LNCAP (cell line): ENCODE results near the gene MAGEB1.

Experiments used
- TF ChIP-seq, protein P1 (sequence below): fragments of 450-650 bp; IDR thresholded peaks from 2 replicates; pipeline ENCODE4 v1.5.1; 2017; ENCODE audit warnings: mild to moderate bottlenecking

MAGEB1 gene, protein sequence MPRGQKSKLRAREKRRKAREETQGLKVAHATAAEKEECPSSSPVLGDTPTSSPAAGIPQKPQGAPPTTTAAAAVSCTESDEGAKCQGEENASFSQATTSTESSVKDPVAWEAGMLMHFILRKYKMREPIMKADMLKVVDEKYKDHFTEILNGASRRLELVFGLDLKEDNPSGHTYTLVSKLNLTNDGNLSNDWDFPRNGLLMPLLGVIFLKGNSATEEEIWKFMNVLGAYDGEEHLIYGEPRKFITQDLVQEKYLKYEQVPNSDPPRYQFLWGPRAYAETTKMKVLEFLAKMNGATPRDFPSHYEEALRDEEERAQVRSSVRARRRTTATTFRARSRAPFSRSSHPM

DNA sequence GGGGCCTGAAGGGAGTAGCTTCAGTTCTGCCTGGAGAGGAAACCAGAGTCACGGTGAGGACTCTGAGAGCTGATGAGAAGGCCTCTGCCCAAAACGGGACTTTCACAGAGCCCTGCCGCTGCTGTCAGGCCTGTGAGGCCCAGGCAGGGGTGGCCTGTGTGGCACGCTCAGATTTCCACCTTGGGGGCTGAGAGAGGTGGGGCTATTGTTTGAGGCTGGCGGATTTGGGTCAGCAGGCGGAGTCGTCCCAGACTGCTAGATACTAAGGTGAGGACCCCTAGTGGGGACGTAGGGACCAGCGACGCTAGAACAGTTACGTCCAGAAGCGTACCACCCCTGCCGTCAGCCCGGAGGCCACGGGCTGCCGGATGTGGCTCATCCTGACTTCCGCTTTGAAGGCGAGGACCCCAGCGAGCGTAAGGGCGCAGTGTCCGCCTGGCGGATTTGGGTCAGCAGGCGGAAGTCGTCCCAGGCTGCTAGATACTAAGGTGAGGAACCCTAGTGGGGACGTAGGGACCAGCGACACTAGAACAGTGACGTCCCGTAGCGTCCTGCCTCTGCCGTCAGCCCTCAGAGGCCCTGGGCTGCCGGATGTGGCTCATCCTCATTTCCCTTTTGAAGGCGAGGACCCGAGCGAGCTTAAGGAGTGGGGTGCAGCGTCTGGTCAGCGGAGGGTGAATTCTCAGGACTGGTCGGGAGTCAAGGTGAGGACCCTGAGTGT lies at the start of gene MAGEB1:
TSS of gene MAGEB1 (plus strand) at position 378 of the 721 bp plus-strand sequence. CDS start 3,348 bp downstream, outside the sequence.
- TF ChIP-seq, protein P1, sequence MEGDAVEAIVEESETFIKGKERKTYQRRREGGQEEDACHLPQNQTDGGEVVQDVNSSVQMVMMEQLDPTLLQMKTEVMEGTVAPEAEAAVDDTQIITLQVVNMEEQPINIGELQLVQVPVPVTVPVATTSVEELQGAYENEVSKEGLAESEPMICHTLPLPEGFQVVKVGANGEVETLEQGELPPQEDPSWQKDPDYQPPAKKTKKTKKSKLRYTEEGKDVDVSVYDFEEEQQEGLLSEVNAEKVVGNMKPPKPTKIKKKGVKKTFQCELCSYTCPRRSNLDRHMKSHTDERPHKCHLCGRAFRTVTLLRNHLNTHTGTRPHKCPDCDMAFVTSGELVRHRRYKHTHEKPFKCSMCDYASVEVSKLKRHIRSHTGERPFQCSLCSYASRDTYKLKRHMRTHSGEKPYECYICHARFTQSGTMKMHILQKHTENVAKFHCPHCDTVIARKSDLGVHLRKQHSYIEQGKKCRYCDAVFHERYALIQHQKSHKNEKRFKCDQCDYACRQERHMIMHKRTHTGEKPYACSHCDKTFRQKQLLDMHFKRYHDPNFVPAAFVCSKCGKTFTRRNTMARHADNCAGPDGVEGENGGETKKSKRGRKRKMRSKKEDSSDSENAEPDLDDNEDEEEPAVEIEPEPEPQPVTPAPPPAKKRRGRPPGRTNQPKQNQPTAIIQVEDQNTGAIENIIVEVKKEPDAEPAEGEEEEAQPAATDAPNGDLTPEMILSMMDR, result no peak

DNA sequence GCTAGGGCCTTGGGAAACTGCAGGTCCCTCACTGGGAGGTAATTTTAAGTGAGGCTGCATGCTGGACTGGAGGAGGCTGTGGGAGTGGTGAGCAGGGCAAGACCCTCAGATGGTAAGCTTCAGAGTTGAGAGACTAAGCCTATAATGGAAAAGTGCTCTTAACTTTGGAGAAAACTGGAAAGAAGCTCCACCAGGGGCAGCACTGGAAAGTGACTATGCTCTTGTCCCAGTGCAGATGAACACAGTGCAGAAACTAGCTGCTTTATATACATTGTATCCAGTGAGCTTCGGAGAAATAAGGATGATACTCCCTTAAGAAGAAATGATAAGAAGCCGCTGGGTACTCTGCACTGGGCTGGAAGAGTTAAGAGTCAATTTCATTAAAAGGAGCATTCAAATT lies 34.8 kb upstream of the MAGEB1 start:
- TF ChIP-seq, protein P1, result no peak

DNA sequence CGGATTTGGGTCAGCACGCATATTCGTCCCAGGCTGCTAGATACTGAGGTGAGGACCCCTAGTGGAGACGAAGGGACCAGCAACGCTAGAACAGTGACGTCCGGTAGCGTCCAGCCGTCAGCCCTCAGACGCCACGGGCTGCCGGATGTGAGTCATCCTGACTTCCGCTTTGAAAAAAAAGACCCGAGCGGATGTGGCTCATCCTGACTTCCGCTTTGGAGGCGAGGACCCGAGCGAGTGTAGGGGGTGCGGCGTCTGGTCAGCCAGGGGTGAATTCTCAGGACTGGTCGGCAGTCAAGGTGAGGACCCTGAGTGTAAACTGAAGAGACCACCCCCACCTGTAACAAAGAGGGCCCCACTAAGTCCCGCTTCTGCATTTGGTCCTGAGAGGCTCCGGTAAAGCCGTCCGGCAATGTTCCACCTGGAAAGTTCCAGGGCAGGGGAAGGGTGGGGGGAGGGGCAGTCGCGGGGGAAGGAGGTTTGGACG lies 31.5 kb upstream of the MAGEB1 start, which contains the start of gene MAGEB2:
TSS of gene MAGEB2 (plus strand) at position 207 of the 487 bp plus-strand sequence. CDS start 3,018 bp downstream, outside the sequence.
- TF ChIP-seq, protein P1, result no peak

DNA sequence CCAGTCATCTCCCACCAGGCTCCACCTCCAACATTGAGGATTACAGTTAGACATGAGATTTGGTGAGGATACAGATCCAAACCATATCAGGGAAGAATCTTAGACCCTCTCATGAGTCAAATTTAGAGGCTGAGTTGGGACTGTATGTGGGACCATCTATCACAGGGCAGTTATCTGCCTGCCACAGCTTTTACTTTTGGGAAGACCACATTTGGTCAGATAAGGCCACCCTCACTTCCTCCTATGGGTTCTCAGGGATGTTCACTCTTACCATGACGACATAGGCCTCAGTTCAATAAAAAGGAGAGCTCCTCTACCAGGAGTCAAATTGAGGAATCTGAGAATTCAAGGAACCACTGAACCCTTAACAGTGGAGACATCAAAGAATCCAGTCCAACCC lies 29.5 kb upstream of the MAGEB1 start:
- TF ChIP-seq, protein P1, result no peak

DNA sequence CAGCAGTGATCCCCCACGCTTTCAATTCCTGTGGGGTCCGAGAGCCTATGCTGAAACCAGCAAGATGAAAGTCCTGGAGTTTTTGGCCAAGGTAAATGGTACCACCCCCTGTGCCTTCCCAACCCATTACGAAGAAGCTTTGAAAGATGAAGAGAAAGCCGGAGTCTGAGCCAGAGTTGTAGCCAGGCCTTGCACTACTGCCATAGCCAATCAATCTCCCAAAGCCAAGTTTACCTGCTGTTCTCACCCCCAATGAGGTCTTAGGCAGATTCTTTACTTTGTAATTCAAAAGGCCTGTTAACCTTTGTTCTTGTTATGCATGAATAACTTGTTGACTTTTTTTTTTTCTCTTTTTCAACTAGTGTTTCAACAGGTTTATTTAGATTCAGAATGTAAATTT lies 27.6 kb upstream of the MAGEB1 start:
- TF ChIP-seq, protein P1, result no peak

DNA sequence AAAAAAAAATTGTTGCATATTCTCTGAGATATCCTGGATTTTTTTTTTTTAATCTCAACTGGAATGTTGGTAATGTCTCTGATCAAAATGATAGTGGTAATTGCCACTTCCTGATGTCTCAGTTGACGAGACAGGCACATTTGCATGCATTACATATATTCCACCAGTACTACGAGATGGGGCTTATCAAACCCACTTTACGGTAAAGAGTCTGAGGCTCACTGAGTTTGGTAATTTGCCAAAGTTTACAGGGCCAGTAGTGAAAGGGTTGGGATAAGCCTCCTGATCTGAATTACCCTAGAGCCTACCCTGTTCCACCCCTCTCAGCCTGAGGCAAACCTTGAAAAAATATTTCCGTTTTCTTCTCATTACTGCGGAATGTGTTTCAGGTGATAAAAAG lies 26.3 kb upstream of the MAGEB1 start:
- TF ChIP-seq, protein P1, result no peak

DNA sequence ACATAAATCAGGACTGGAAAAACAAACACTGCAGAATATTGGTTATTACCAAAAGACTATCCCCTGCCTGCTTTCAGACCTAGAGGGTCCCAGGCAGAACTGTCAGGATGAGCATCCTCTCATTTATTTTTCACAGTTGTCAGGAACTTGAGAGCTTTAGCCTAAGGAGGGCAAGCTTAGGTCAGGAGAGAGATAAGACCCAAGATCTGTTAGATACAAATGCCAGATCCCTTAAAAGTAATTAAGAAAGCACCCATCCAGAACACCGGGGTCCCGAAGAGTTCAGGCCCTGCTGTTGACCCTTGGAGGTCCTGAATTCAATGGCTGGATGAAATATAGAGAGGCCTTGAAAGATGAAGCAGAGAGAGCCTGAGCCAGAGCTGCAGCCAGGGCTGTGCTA lies 22.4 kb upstream of the MAGEB1 start:
- TF ChIP-seq, protein P1, result no peak
